K562 (cell line): ENCODE data around the gene IRF2BP1. TPM values are rescaled to one million over a fixed set of nuclear protein-coding genes. Genes with fewer than 3 reads are reported as not detected.

Experiments used
- ATAC-seq: fragments of 200-7000 bp; cut with Tn5 transposase; 3 replicates; pipeline ENCODE4 v1.9.1; 2020; ENCODE audit warnings: moderate library complexity
- BruUV-seq: library from RNA; stranded (reverse); fragments of 400-500 nt; replicated peaks from 2 replicates; lab custom pipeline; 2021; lab: Mats Ljungman, UMichigan
- CTCF ChIA-PET: fragments of 300-600 bp; formaldehyde crosslinking; extraction: SDS; loops from one replicate; lab custom pipeline; 2021; ENCODE audit warnings: low intra/inter-chr PET ratio; lab: Yijun Ruan, JAX
- POLR2A ChIA-PET: fragments of 300-600, 350-650 bp; sonication (Branson Sonifier 250); formaldehyde crosslinking; extraction: SDS; loops from one replicate; lab custom pipeline; 2021; ENCODE audit warnings: antibody characterized with exemption, inconsistent platforms; lab: Yijun Ruan, JAX
- DNase-seq, 4 experiments: peaks; one replicate each; pipeline versions ENCODE4 v3.0.0 to v3.0.0-alpha.2; 2011 to 2018; ENCODE audit warnings: low spot score in 3 of 4, mixed read lengths in 3 of 4; ENCODE audit errors: extremely low read depth in 1 of 4
- FAIRE-seq: peaks from 2 replicates; lab custom pipeline; 2011; peaks lifted over from hg19 to GRCh38; lab: Jason Lieb, UNC
- H2AFZ ChIP-seq: 2 replicates; pipeline ENCODE4 v1.6.0; 2011; ENCODE audit warnings: low read depth, low read length, control low read depth, inconsistent platforms
- H3K27ac ChIP-seq: fragments of 200-600 bp; 3 replicates; pipeline ENCODE4 v1.8.0; 2011; ENCODE audit warnings: low read depth, mild to moderate bottlenecking, control low read depth, inconsistent platforms, low read length, moderate library complexity, mixed read lengths; ENCODE audit errors: extremely low read depth
- H3K27me3 ChIP-seq, 2 experiments: fragments of 300-600 bp in 1 of 2; 2 replicates in 1 of 2; 3 replicates in 1 of 2; pipeline versions ENCODE4 v1.6.0 to v1.8.0; 2011; ENCODE audit warnings: inconsistent platforms in 2 of 2, low read length in 2 of 2, mild to moderate bottlenecking in 1 of 2, mixed read lengths in 1 of 2, moderate library complexity in 1 of 2; ENCODE audit not compliant: control insufficient read depth in 2 of 2, insufficient read depth in 2 of 2
- H3K36me3 ChIP-seq: fragments of 300-600 bp; 3 replicates; pipeline ENCODE4 v1.8.0; 2011; ENCODE audit warnings: mild to moderate bottlenecking, low read length, inconsistent platforms; ENCODE audit not compliant: control insufficient read depth, insufficient read depth
- H3K4me1 ChIP-seq, 2 experiments: fragments of 200-600 bp in 1 of 2; replicated peaks in 1 of 2; 2 replicates in 1 of 2; 3 replicates in 1 of 2; pipeline versions ENCODE4 v1.5.1 to v1.8.0; 2011; ENCODE audit warnings: inconsistent platforms in 2 of 2, low read length in 2 of 2, mild to moderate bottlenecking in 1 of 2, mixed read lengths in 1 of 2, moderate library complexity in 1 of 2; ENCODE audit not compliant: control insufficient read depth in 2 of 2, insufficient read depth in 2 of 2
- H3K4me2 ChIP-seq: 2 replicates; pipeline ENCODE4 v1.6.1; 2011; ENCODE audit warnings: low read length, control low read depth, inconsistent platforms, mixed read lengths; ENCODE audit not compliant: insufficient read depth
- H3K4me3 ChIP-seq: fragments of 200-600 bp; sonication (generic), shearing (Covaris generic); 2 replicates; pipeline ENCODE4 v1.5.1; 2016; ENCODE audit warnings: control low read depth, inconsistent platforms
- H3K79me2 ChIP-seq: fragments of 200-600 bp; 3 replicates; pipeline ENCODE4 v1.8.0; 2011; ENCODE audit warnings: low read length, inconsistent platforms; ENCODE audit not compliant: control insufficient read depth, insufficient read depth
- H3K9ac ChIP-seq, 2 experiments: 2 replicates each; pipeline versions ENCODE4 v1.6.0 to v1.6.1; 2011; ENCODE audit warnings: low read depth in 2 of 2, low read length in 2 of 2, control low read depth in 1 of 2, inconsistent platforms in 1 of 2, mild to moderate bottlenecking in 1 of 2, mixed read lengths in 1 of 2; ENCODE audit not compliant: insufficient read depth in 1 of 2
- H3K9me1 ChIP-seq: one replicate; pipeline ENCODE4 v1.6.0; 2011; ENCODE audit warnings: inconsistent platforms, mild to moderate bottlenecking, low read length, moderate library complexity; ENCODE audit not compliant: control insufficient read depth, insufficient read depth
- H3K9me3 ChIP-seq: replicated peaks from 2 replicates; pipeline ENCODE4 v1.5.1; 2011; ENCODE audit warnings: low read depth, low read length, inconsistent platforms; ENCODE audit not compliant: control insufficient read depth, insufficient read depth
- H4K20me1 ChIP-seq: replicated peaks from 2 replicates; pipeline ENCODE4 v1.6.1; 2011; ENCODE audit warnings: low read length, inconsistent platforms, mixed read lengths; ENCODE audit not compliant: control insufficient read depth, insufficient read depth
- CBFB ChIP-seq: sonication (generic); formaldehyde crosslinking; IDR thresholded peaks from 2 replicates; pipeline ENCODE4 v1.4.0; 2020; ENCODE audit warnings: mild to moderate bottlenecking, missing genetic modification reagents
- ELF1 ChIP-seq: fragments of 200-800 bp; sonication (Bioruptor generic); IDR thresholded peaks from 2 replicates; pipeline ENCODE4 v1.6.1; 2016; ENCODE audit warnings: missing genetic modification characterization, missing compliant biosample characterization
- FOXJ2 ChIP-seq: fragments of 200-800 bp; sonication (Bioruptor generic); IDR thresholded peaks from 2 replicates; pipeline ENCODE4 v1.6.1; 2016; ENCODE audit warnings: missing genetic modification characterization, missing compliant biosample characterization
- HINFP ChIP-seq: fragments of 450-650 bp; conservative IDR thresholded peaks from 2 replicates; pipeline ENCODE4 v1.6.1; 2016; ENCODE audit warnings: missing genetic modification characterization, low read depth, mild to moderate bottlenecking, control low read depth, missing compliant biosample characterization
- MBD2 ChIP-seq: sonication (generic); IDR thresholded peaks from 2 replicates; pipeline ENCODE4 v1.6.1; 2016; ENCODE audit warnings: low read depth, borderline replicate concordance
- MNT ChIP-seq, 2 experiments: fragments of 450-650 bp; conservative IDR thresholded peaks; 2 replicates each; pipeline ENCODE4 v1.6.1; 2017; ENCODE audit warnings: mild to moderate bottlenecking in 2 of 2, moderate library complexity in 2 of 2
- NBN ChIP-seq: fragments of 450-650 bp; IDR thresholded peaks from 2 replicates; pipeline ENCODE4 v1.6.1; 2016; ENCODE audit warnings: low read depth, mild to moderate bottlenecking
- NFATC3 ChIP-seq: fragments of 450-650 bp; IDR thresholded peaks from 2 replicates; pipeline ENCODE4 v1.6.1; 2017; ENCODE audit warnings: mild to moderate bottlenecking
- NR2C1 ChIP-seq, 2 experiments: fragments of 450-650 bp; IDR thresholded peaks; 2 replicates each; pipeline ENCODE4 v1.6.1; 2017; ENCODE audit warnings: mild to moderate bottlenecking in 2 of 2, antibody characterized with exemption in 1 of 2, inconsistent platforms in 1 of 2, missing compliant biosample characterization in 1 of 2, missing genetic modification characterization in 1 of 2
- PHF21A ChIP-seq: fragments of 450-650 bp; IDR thresholded peaks from 2 replicates; pipeline ENCODE4 v1.6.1; 2017; ENCODE audit warnings: low read depth, borderline replicate concordance
- SMARCB1 ChIP-seq: IDR thresholded peaks from 2 replicates; pipeline ENCODE4 v1.6.1; 2011; ENCODE audit warnings: improper control_type of control experiment, low read depth; ENCODE audit not compliant: insufficient read length
- SRSF3 ChIP-seq: fragments of 200-400 bp; formaldehyde crosslinking; IDR thresholded peaks from 2 replicates; pipeline ENCODE4 v1.6.1; 2016; ENCODE audit warnings: mild to moderate bottlenecking, low read length, moderate library complexity; ENCODE audit not compliant: insufficient read depth
- SRSF7 ChIP-seq: fragments of 200-400 bp; formaldehyde crosslinking; optimal IDR thresholded peaks from 2 replicates; pipeline ENCODE3; 2017; ENCODE audit warnings: mild to moderate bottlenecking, low read depth, low read length
- TCF7 ChIP-seq: sonication (generic); IDR thresholded peaks from 2 replicates; pipeline ENCODE4 v1.6.1; 2016; ENCODE audit warnings: antibody characterized with exemption, borderline replicate concordance
- WGBS: fragments of 100-300 bp; shearing (Covaris generic); methylation state at CpG from one replicate; pipeline ENCODE4 v1.1.6; 2016; ENCODE audit warnings: low coverage, mixed read lengths; ENCODE audit not compliant: insufficient coverage; ENCODE audit errors: missing lambda C conversion rate; 5-methylcytosine and 5-hydroxymethylcytosine counted together
- in situ Hi-C: fragments of 300-500 bp; cut with MboI; formaldehyde crosslinking; loops from 4 replicates; pipeline ENCODE4 v1.15.0; 2018; ENCODE audit warnings: inconsistent platforms, mixed read lengths
- intact Hi-C: fragments of 100-400 bp; cut with micrococcal nuclease; formaldehyde crosslinking; loops from 2 replicates; pipeline ENCODE4 v1.14.2; 2022
- polyA plus RNA-seq, 8 experiments: library from polyadenylated mRNA; depleted of rRNA in 4 of 8; stranded (reverse) in 5 of 8; unstranded in 3 of 8; fragments of >200 nt; fragmentation: Nextera tagmentation in 2 of 8; fragmentation: Illumina TruSeq in 1 of 8; extraction: Ambion mirVana in 2 of 8; extraction: Trizol in 1 of 8; gene quantifications; 2 replicates each; pipeline versions ENCODE4 v1.2.1 to v1.2.3, GENCODE V29; 2011 to 2014; ENCODE audit warnings: inconsistent platforms in 1 of 8, missing spikeins in 1 of 8
- total RNA-seq, 7 experiments: library from RNA; depleted of rRNA in 6 of 7; stranded (reverse); fragments of >200 nt in 6 of 7; fragmentation: Illumina TruSeq in 2 of 7; extraction: Trizol in 2 of 7; gene quantifications; 2 replicates each; pipeline versions ENCODE4 v1.2.1 to v1.2.3, GENCODE V29; 2011 to 2021; ENCODE audit warnings: low replicate concordance in 1 of 7

IRF2BP1 gene
- total and polyA plus RNA-seq, 9 of the 15 experiments (the other 6 are each of a cell fraction or from before 2014, with no cell fraction given) = 0.61 to 35.9 (median 3.5) TPM

GRCh38 chr19:45906221-45906620 is 20.3 kb upstream of the IRF2BP1 start:
- in situ Hi-C loops (no loop called here), intact Hi-C loops (no loop called here)
- 26% methylated on average over 3 of the region's 3 CpGs for WGBS
- POLR2A ChIA-PET = no interaction called here
- no peak overlapping the region for H3K27ac ChIP-seq
- CTCF ChIA-PET = no interaction called here
- H3K9me1 ChIP-seq = no peaks in the 10 kb centered on the region
- H3K4me1 ChIP-seq = peaks cover 0 to 18% of the 10 kb centered on the region in 2 experiments; a peak in 3 of 5 replicates
- BruUV-seq = no TSS peak
- H3K4me2 ChIP-seq = no peak overlapping the region
- no peak for DNase-seq
- no peaks in the 10 kb centered on the region for H3K36me3 ChIP-seq
- TF ChIP-seq MBD2 (no peak), SMARCB1 (no peak), CBFB (CRISPR knock-in tag) (no peak), MNT (conservative IDR thresholded peaks at IDR 0.05) (no peak), NFATC3 (no peak), ELF1 (no peak), FOXJ2 (tag) (no peak), PHF21A (no peak), HINFP (tag) (no peak), SRSF7 (no peak), SRSF3 (no peak), NBN (no peak), NR2C1 (IDR thresholded peaks at IDR 0.05) (no peak), NR2C1 (tag; IDR thresholded peaks at IDR 0.05) (no peak), TCF7 (no peak)
- H3K27me3 ChIP-seq = peaks cover 2 to 6% of the 10 kb centered on the region in 2 experiments; a peak in 3 of 5 replicates
- peaks cover 9% of the 10 kb centered on the region for H3K79me2 ChIP-seq
- H3K4me3 ChIP-seq = no peak overlapping the region
- H2AFZ ChIP-seq = no peak overlapping the region
- ATAC-seq = no peak
- no peak overlapping the region for H3K9ac ChIP-seq
- FAIRE-seq = no peak
- H3K9me3 ChIP-seq = no peaks in the 10 kb centered on the region
- H4K20me1 ChIP-seq = no peaks in the 10 kb centered on the region
